A673 (cell line): ENCODE data around the gene TST.

Source experiments
- CTCF ChIP-seq: fragments of 300-800, 200-600 bp; sonication (generic); conservative IDR thresholded peaks from 2 replicates; pipeline ENCODE4 v1.5.1; 2017; ENCODE audit warnings: low read depth, mild to moderate bottlenecking, antibody characterized with exemption, low read length, moderate library complexity, mixed read lengths
- EZH2 ChIP-seq: fragments of 200-600 bp; sonication (generic); IDR thresholded peaks from 2 replicates; pipeline ENCODE4 v1.6.1; 2017; ENCODE audit warnings: borderline replicate concordance, low read depth, mild to moderate bottlenecking, mixed read lengths, antibody characterized with exemption, low read length; ENCODE audit not compliant: poor library complexity, severe bottlenecking

GRCh38 chr22:37012262-37012904 lies 6.9 kb downstream of the TST start:
- TF ChIP-seq CTCF (no peak), EZH2 (no peak)
